BLaER1 treated with 17β-estradiol and CSF1 and Interleukin-3, amounts not matched to agents 10 nM and 100 nM (cell line): ENCODE data around the gene RSPH1.

ENCODE experiments used
- H3K27ac ChIP-seq, 11 experiments: shearing (Covaris generic); formaldehyde crosslinking; 2 replicates each; pipeline ENCODE4 v1.8.1; 2022
- H3K27me3 ChIP-seq, 11 experiments: shearing (Covaris generic); formaldehyde crosslinking; 2 replicates each; pipeline ENCODE4 v1.8.1; 2022
- H3K36me3 ChIP-seq, 11 experiments: shearing (Covaris generic); formaldehyde crosslinking; 2 replicates each; pipeline ENCODE4 v1.8.1; 2022
- H3K4me1 ChIP-seq, 10 experiments: shearing (Covaris generic); formaldehyde crosslinking; 2 replicates each; pipeline ENCODE4 v1.8.1; 2022
- H3K4me2 ChIP-seq, 11 experiments: shearing (Covaris generic); formaldehyde crosslinking; 2 replicates each; pipeline ENCODE4 v1.8.1; 2022
- H3K4me3 ChIP-seq, 10 experiments: shearing (Covaris generic); formaldehyde crosslinking; 2 replicates each; pipeline ENCODE4 v1.8.1; 2022
- H3K9ac ChIP-seq, 11 experiments: shearing (Covaris generic); formaldehyde crosslinking; 2 replicates each; pipeline ENCODE4 v1.8.1; 2022
- H3K9me3 ChIP-seq, 11 experiments: shearing (Covaris generic); formaldehyde crosslinking; replicated peaks in 1 of 11; 2 replicates each; pipeline ENCODE4 v1.8.1; 2022
- H4K20me1 ChIP-seq, 11 experiments: shearing (Covaris generic); formaldehyde crosslinking; 2 replicates each; pipeline ENCODE4 v1.8.1; 2022
- Cebpa-rat ChIP-seq, 11 experiments: shearing (Covaris generic); IDR thresholded peaks; 2 replicates each; pipeline ENCODE4 v1.8.1; 2022

RSPH1 gene

GRCh38 chr21:42534421-42535378 lies 38.7 kb upstream of the RSPH1 start:
- Histone ChIP-seq H4K20me1 (peaks cover 0 to 53% (median 0%) of the 10 kb centered on the region in 11 experiments; a peak in 7 of 22 replicates), H3K27me3 (peaks cover 0 to 21% (median 0%) of the 10 kb centered on the region in 11 experiments; a peak in 3 of 22 replicates), H3K36me3 (peaks cover 0 to 10% (median 3%) of the 10 kb centered on the region in 11 experiments; a peak in 5 of 22 replicates), H3K4me3 (peak overlapping the region in 3 of 10 experiments; percentile 19 to 30 (median 24); a peak in 5 of 20 replicates), H3K4me1 (peaks cover 53 to 85% (median 78%) of the 10 kb centered on the region in 10 experiments), H3K9ac (peak overlapping the region in 4 of 11 experiments; percentile 1 to 31 (median 12); a peak in 6 of 22 replicates), H3K9me3 (no peaks in the 10 kb centered on the region), H3K27ac (peak overlapping the region in 2 of 11 experiments; percentile 6 to 23; a peak in 1 of 22 replicates), H3K4me2 (peak overlapping the region; percentile 75 to 98 (median 79))
- TF ChIP-seq Cebpa-rat (IDR thresholded peaks at IDR 0.05), result no peak

GRCh38 chr21:42533963-42534355 lies 37.9 kb upstream of the RSPH1 start:
- Histone ChIP-seq H3K36me3 (0 out of 22 replicates have a peak, but pooled peaks cover 0 to 4% (median 0%) of the 10 kb centered on the region in 11 experiments), H3K4me1 (peaks cover 53 to 92% (median 85%) of the 10 kb centered on the region in 10 experiments), H3K4me3 (peak overlapping the region in 1 of 10 experiments; percentile 19; a peak in 2 of 20 replicates), H3K9me3 (no peaks in the 10 kb centered on the region), H4K20me1 (peaks cover 0 to 53% (median 0%) of the 10 kb centered on the region in 11 experiments; a peak in 6 of 22 replicates), H3K4me2 (peak overlapping the region; percentile 75 to 98 (median 79)), H3K27ac (peak overlapping the region in 1 of 11 experiments; percentile 6; a peak in 1 of 22 replicates), H3K27me3 (peaks cover 0 to 21% (median 0%) of the 10 kb centered on the region in 11 experiments; a peak in 3 of 22 replicates), H3K9ac (peak overlapping the region in 1 of 11 experiments; percentile 31; a peak in 3 of 22 replicates)
- no peak for TF ChIP-seq Cebpa-rat (IDR thresholded peaks at IDR 0.05)

- Histone ChIP-seq H3K9ac (peak overlapping the region in 4 of 11 experiments; percentile 9 to 39 (median 28); a peak in 4 of 22 replicates), H3K4me1 (peaks cover 56 to 97% (median 90%) of the 10 kb centered on the region in 10 experiments)
These were observed 37.4 kb upstream of the RSPH1 start for GRCh38 chr21:42533306-42533962.

GRCh38 chr21:42532466-42533181 lies 36.6 kb upstream of the RSPH1 start:
- H3K4me3 ChIP-seq, result no peak overlapping the region; a peak in 1 of 20 replicates
- no peak for TF ChIP-seq Cebpa-rat (IDR thresholded peaks at IDR 0.05)
- H4K20me1 ChIP-seq, result peaks cover 0 to 53% (median 0%) of the 10 kb centered on the region in 11 experiments; a peak in 5 of 22 replicates
- H3K27me3 ChIP-seq, result peaks cover 0 to 21% (median 0%) of the 10 kb centered on the region in 11 experiments; a peak in 3 of 22 replicates
- H3K4me1 ChIP-seq, result peaks cover 64 to 100% (median 97%) of the 10 kb centered on the region in 10 experiments
- H3K36me3 ChIP-seq, result no peaks in the 10 kb centered on the region
- H3K4me2 ChIP-seq, result peak overlapping the region; percentile 75 to 98 (median 79)
- no peaks in the 10 kb centered on the region for H3K9me3 ChIP-seq
- peak overlapping the region in 3 of 11 experiments; percentile 9 to 39 (median 27); a peak in 3 of 22 replicates for H3K9ac ChIP-seq
- peak overlapping the region in 9 of 11 experiments; percentile 2 to 57 (median 31); a peak in 14 of 22 replicates for H3K27ac ChIP-seq

More at GRCh38 chr21:42533306-42533962, 37.4 kb upstream of the RSPH1 start:
- Histone ChIP-seq H3K36me3 (no peaks in the 10 kb centered on the region), H3K4me2 (peak overlapping the region; percentile 75 to 98 (median 79)), H3K27ac (peak overlapping the region in 9 of 11 experiments; percentile 2 to 57 (median 31); a peak in 13 of 22 replicates), H4K20me1 (peaks cover 0 to 53% (median 0%) of the 10 kb centered on the region in 11 experiments; a peak in 6 of 22 replicates), H3K4me3 (peak overlapping the region in 1 of 10 experiments; percentile 9; a peak in 2 of 20 replicates), H3K27me3 (peaks cover 0 to 21% (median 0%) of the 10 kb centered on the region in 11 experiments; a peak in 3 of 22 replicates), H3K9me3 (no peaks in the 10 kb centered on the region)
- TF ChIP-seq Cebpa-rat (IDR thresholded peaks at IDR 0.05), result no peak

GRCh38 chr21:42531771-42532170 lies 35.7 kb upstream of the RSPH1 start:
- Histone ChIP-seq H3K27me3 (peaks cover 0 to 21% (median 0%) of the 10 kb centered on the region in 11 experiments; a peak in 3 of 22 replicates), H3K4me3 (no peak overlapping the region), H3K4me1 (peaks cover 72 to 100% (median 98%) of the 10 kb centered on the region in 10 experiments), H3K9ac (peak overlapping the region in 2 of 11 experiments; percentile 20 to 21; a peak in 3 of 22 replicates), H3K4me2 (peak overlapping the region in 10 of 11 experiments; percentile 54 to 98 (median 78); a peak in 20 of 22 replicates), H3K9me3 (no peaks in the 10 kb centered on the region), H3K36me3 (no peaks in the 10 kb centered on the region), H3K27ac (peak overlapping the region in 1 of 11 experiments; percentile 57; a peak in 1 of 22 replicates), H4K20me1 (peaks cover 0 to 47% (median 0%) of the 10 kb centered on the region in 11 experiments; a peak in 5 of 22 replicates)
- TF ChIP-seq Cebpa-rat (IDR thresholded peaks at IDR 0.05), result no peak

- peak overlapping the region in 9 of 11 experiments; percentile 39 to 98 (median 79); a peak in 16 of 22 replicates for H3K4me2 ChIP-seq
- peaks cover 0 to 18% (median 0%) of the 10 kb centered on the region in 11 experiments; a peak in 3 of 22 replicates for H3K27me3 ChIP-seq
- H3K36me3 ChIP-seq, result no peaks in the 10 kb centered on the region
- H3K9ac ChIP-seq, result no peak overlapping the region
- TF ChIP-seq Cebpa-rat (IDR thresholded peaks at IDR 0.05), result no peak
- H3K27ac ChIP-seq, result no peak overlapping the region
- no peaks in the 10 kb centered on the region for H3K9me3 ChIP-seq
- H4K20me1 ChIP-seq, result peaks cover 0 to 32% (median 0%) of the 10 kb centered on the region in 11 experiments; a peak in 5 of 22 replicates
- H3K4me3 ChIP-seq, result no peak overlapping the region
- peaks cover 75 to 100% (median 98%) of the 10 kb centered on the region in 10 experiments for H3K4me1 ChIP-seq
These were observed 34.1 kb upstream of the RSPH1 start for GRCh38 chr21:42530167-42530518.

GRCh38 chr21:42527489-42528158 lies 31.6 kb upstream of the RSPH1 start:
- TF ChIP-seq Cebpa-rat (IDR thresholded peaks at IDR 0.05), result no peak
- Histone ChIP-seq H3K27me3 (peaks cover 0 to 18% (median 0%) of the 10 kb centered on the region in 11 experiments; a peak in 3 of 22 replicates), H3K27ac (peak overlapping the region; percentile 24 to 87 (median 76); a peak in 20 of 22 replicates), H3K36me3 (peaks cover 0 to 6% (median under 1%) of the 10 kb centered on the region in 11 experiments; a peak in 4 of 22 replicates), H3K9ac (peak overlapping the region; percentile 24 to 81 (median 73); a peak in 21 of 22 replicates), H3K4me2 (peak overlapping the region; percentile 77 to 98 (median 95)), H3K4me3 (peak overlapping the region; percentile 34 to 63 (median 50); a peak in 19 of 20 replicates), H3K4me1 (peaks cover 66 to 100% (median 98%) of the 10 kb centered on the region in 10 experiments), H4K20me1 (peaks cover 0 to 9% (median 0%) of the 10 kb centered on the region in 11 experiments; a peak in 2 of 22 replicates), H3K9me3 (no peaks in the 10 kb centered on the region)
